Retinal pigment epithelial cell (primary cell): ENCODE results near the gene TRPT1.

Source experiments
- DNase-seq: peaks from one replicate; pipeline ENCODE4 v3.0.0-alpha.2; 2010; ENCODE audit warnings: low read depth
- H3K4me3 ChIP-seq: 2 replicates; pipeline ENCODE4 v1.5.1; 2011; ENCODE audit warnings: mild to moderate bottlenecking, low read length, control low read depth, moderate library complexity
- TF ChIP-seq, protein P1 (sequence below): conservative IDR thresholded peaks from 2 replicates; pipeline ENCODE4 v1.5.1; 2011; ENCODE audit warnings: low read depth, low read length, control low read depth, inconsistent platforms

Gene TRPT1

DNA sequence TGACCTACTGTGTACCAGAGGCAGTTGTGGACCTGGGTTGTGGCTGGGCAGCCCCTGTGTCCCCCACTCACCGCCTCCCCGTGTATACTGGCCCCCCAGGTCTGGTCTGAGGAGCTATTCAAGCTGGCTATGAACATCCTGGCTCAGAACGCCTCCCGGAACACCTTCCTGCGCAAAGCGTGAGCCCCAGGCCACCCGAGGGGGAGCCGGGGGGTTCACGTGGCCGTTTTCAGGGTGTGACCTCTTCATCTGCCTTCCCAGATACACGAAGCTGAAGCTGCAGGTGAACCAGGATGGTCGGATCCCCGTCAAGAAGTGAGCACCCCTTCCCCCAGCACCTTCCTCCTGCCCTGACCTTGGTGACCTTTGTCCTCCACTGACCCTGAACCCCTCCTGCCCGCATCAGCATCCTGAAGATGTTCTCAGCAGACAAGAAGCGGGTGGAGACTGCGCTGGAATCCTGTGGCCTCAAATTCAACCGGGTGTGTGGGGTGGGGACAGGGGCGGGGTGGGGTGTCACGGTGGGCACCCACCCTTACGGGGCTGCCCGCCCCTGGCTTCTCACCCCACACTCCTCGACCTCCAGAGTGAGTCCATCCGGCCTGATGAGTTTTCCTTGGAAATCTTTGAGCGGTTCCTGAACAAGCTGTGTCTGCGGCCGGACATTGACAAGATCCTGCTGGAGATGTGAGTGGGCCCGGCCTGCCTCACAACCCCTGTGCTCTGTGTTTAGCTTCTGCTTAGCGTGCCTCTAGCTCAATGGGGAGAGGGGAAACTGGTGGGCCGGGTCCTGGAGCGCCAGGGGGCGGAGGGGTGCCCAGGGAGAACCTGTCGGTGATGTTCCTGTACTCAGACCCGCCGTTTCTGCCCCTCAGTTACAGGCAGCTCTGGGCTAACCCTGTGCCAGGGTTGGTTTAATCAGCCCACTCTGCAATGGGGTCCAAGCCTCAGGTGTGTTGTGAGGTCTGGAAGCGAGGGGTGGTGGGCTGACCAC is 29.4 kb upstream of the TRPT1 start:
- TF ChIP-seq, protein P1, sequence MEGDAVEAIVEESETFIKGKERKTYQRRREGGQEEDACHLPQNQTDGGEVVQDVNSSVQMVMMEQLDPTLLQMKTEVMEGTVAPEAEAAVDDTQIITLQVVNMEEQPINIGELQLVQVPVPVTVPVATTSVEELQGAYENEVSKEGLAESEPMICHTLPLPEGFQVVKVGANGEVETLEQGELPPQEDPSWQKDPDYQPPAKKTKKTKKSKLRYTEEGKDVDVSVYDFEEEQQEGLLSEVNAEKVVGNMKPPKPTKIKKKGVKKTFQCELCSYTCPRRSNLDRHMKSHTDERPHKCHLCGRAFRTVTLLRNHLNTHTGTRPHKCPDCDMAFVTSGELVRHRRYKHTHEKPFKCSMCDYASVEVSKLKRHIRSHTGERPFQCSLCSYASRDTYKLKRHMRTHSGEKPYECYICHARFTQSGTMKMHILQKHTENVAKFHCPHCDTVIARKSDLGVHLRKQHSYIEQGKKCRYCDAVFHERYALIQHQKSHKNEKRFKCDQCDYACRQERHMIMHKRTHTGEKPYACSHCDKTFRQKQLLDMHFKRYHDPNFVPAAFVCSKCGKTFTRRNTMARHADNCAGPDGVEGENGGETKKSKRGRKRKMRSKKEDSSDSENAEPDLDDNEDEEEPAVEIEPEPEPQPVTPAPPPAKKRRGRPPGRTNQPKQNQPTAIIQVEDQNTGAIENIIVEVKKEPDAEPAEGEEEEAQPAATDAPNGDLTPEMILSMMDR, result no peak
- no peak for DNase-seq
- no peak overlapping the region for H3K4me3 ChIP-seq

DNA sequence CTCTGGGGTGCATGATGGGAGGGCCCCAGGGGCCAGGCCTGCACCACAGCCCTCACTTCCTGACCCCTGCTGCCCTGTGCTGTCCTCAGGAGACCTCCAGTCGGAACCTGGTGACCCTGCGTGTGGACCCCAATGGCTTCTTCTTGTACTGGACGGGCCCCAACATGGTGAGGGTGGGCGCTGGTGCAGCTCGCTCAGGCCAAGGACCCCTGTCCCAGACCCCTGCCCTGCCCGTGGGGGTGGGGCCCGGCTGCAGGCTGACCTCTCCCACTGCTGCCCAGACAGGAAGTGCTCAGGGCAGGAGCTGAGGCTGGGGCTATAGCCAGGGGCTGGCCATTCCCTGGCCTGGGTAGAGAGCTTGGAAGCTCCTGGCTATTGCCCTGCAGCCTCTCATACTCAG is 28.3 kb upstream of the TRPT1 start:
- TF ChIP-seq, protein P1, result no peak
- DNase-seq, result no peak
- no peak overlapping the region for H3K4me3 ChIP-seq

DNA sequence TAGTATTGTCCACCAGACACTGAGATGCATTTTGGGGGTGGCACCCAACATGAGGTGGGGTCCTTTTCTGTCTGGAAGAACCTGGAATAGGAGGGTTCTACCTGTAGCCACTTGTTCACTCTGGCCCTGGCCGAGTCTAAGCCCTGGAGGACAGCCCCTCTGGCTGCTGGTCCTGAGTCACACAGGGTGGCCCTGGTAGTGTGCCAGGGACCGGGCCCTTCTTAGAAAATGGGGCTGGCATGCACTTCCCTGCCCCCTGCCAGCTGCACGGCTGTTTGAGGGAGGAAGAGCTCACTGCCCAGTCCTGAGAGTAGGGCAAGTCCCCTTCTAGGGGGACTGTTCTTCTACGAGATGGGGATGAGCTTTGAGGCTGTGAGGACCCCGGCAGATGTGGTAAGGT is 27.5 kb upstream of the TRPT1 start:
- H3K4me3 ChIP-seq, result no peak overlapping the region

DNA sequence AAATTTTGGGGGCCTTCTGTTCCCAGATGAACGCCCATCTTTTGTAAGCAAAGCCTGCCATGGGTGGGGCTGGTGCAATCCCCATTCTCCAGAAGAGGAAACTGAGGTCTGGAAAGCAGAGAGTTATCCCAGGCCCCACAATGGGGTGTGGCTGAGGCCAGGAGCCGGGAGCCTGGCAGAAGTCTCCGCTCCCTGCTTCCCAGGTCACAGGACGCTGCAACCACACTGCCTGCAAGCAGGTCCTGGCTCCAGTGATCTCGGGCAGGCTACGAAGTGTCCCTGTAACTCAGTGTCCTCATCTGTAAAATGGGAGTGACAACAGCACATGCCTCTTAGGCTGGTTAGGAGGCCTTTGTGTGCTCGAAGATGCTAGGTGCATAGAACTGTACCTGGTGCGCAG is 27.1 kb upstream of the TRPT1 start:
- TF ChIP-seq, protein P1, result no peak
- no peak for DNase-seq
- no peak overlapping the region for H3K4me3 ChIP-seq

More for the DNA sequence above, 27.5 kb upstream of the TRPT1 start:
- no peak for DNase-seq
- TF ChIP-seq, protein P1, result no peak

DNA sequence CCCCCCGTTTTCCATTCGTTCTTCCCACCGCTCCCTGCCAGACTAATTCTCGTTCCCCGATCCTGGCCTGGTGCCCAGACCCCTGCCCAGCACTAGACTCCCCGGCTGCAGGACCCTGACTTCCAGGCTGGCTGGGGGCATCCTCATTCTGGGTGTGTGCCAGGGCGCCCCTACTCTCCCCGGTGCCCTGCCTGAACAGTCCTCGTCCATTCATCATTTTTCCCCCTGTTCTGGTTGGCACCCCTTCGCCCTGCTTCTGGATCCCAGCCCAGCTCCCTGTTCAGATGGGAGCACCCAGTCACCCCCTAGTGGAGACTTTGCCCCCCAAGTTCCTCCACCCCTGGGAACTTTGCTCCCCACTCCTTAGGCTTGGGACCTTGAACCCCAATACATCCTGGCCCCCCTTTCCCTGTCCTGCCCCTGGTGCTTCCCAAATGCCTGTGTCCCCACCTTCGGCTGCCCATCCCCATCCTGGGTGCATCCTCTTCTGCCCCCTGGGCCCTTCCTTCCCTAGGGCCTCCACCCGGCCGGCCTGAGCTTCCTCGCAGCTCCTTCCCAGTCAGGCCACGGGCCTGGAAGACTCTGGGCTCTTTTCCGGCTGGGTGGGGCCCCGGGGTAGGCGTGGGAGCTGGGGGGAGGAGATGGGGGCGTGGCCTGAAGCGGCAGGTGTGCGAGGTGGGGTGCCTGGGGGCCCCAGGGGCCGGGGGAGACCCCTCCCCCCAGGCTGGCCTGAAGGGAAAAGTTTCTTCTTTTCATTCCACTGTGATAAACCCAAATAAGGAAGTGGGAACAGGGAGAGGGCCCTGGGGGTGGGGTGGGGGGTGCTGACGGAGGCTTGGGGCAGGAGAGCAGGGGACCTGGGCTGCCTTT is 26.3 kb upstream of the TRPT1 start:
- DNase-seq, result no peak
- peak overlapping the region; percentile 74 for H3K4me3 ChIP-seq
- TF ChIP-seq, protein P1, result peak; percentile 64

DNA sequence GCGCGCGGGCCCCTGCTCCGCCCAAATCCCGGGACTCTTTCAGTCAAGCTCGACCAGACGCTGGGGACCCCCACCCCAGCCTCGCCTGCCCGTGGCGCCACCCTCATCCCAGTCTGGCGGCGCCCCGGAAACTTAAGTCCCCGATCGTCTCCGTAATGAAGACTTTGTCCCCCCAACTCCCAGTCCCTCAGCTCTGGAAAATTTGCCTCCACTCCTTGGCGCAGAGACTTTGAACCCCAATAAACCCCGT is 25.7 kb upstream of the TRPT1 start:
- peak overlapping the region; percentile 74 for H3K4me3 ChIP-seq
- TF ChIP-seq, protein P1, result no peak
- no peak for DNase-seq
